ENCODE measurements around the gene HIGD1A. TPM values are rescaled to one million over a fixed set of nuclear protein-coding genes. Genes with fewer than 3 reads are reported as not detected.

The HIGD1A gene
- total and polyA plus RNA-seq, 9 of the 15 experiments (the other 6 are each of a cell fraction or from before 2014, with no cell fraction given), result 165 to 1,185 (median 333) TPM

DNA sequence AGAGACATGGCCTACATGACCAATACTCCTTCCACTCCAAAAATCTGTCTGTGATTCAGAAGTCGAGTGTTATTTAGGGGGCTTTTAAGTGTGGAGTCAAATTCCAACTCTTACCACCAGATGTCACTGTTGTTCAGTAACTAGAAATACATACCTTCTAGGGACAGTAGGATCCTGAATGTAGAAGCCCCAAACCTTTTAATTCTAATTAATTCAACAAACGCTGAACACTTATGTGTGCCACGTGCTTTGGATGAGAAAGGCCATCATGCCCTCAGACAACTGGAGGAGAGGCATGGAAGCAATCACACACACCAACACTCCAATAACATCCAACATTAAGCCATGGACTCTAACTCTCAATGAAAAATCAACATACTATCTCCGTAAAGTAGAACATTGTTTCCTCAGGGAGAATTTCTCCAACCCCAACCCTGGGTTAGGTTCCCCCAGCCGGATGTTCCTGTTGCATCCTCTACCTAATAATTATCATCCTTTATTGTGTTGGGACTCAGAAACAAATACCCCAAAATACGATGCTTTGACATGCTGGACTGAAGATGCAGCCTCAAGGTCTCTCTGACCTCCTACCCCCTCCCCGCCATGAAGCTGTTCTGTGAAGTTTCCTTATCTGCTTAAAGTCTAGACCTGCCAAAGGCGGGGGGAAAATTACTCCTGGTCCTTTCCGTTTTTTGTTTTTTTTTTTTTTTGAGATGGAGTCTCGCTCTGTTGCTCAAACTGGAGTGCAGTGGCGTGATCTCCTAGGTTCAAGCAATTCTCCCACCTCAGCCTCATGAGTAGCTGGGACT lies 23.2 kb downstream of the HIGD1A start (continued):
- peak; percentile 84; the same call in 1 of the 2 replicates for TF ChIP-seq REST (IDR thresholded peaks at IDR 0.05; ENCODE audit: borderline replicate concordance)
- no peak for TF ChIP-seq REST (CRISPR knock-in tag; IDR thresholded peaks at IDR 0.05; ENCODE audit: low read depth)
- TF ChIP-seq RAD21 (CRISPR knock-in tag; conservative IDR thresholded peaks at IDR 0.05 in 1 of 2, IDR thresholded peaks at IDR 0.05 in 1 of 2), result peak; percentile 91 to 93
- no peak for TF ChIP-seq U2AF1 (optimal IDR thresholded peaks at IDR 0.05; ENCODE audit: low read depth, low read length)
- 0 out of 2 replicates have a peak, but pooled peaks have one; percentile 6 for TF ChIP-seq ZNF384 (IDR thresholded peaks at IDR 0.05; ENCODE audit: low read depth, low read length)
- TF ChIP-seq CC2D1A (IDR thresholded peaks at IDR 0.05), result peak; percentile 49; the same call in 1 of the 2 replicates
- 0 out of 2 replicates have a peak, but pooled peaks have one; percentile 35 for TF ChIP-seq ESRRA (IDR thresholded peaks at IDR 0.05; ENCODE audit: borderline replicate concordance, low read depth)
- TF ChIP-seq, protein P1, sequence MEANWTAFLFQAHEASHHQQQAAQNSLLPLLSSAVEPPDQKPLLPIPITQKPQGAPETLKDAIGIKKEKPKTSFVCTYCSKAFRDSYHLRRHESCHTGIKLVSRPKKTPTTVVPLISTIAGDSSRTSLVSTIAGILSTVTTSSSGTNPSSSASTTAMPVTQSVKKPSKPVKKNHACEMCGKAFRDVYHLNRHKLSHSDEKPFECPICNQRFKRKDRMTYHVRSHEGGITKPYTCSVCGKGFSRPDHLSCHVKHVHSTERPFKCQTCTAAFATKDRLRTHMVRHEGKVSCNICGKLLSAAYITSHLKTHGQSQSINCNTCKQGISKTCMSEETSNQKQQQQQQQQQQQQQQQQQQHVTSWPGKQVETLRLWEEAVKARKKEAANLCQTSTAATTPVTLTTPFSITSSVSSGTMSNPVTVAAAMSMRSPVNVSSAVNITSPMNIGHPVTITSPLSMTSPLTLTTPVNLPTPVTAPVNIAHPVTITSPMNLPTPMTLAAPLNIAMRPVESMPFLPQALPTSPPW (CRISPR knock-in tag; IDR thresholded peaks at IDR 0.05), result 0 out of 2 replicates have a peak, but pooled peaks have one; percentile 24
- TF ChIP-seq STAT5A (IDR thresholded peaks at IDR 0.05; ENCODE audit: borderline replicate concordance, low read length), result no peak
- peak; percentile 87 for TF ChIP-seq SMC3 (conservative IDR thresholded peaks at IDR 0.05; ENCODE audit: insufficient read depth, low read depth, low read length)
- TF ChIP-seq PREB (CRISPR knock-in tag; IDR thresholded peaks at IDR 0.05), result no peak
- peak; percentile 82; the same call in 1 of the 2 replicates for TF ChIP-seq MYNN (IDR thresholded peaks at IDR 0.05)
- no peak for TF ChIP-seq MYNN (CRISPR knock-in tag; IDR thresholded peaks at IDR 0.05)
- TF ChIP-seq CTCF (IDR thresholded peaks at IDR 0.05 in 2 of 3, conservative IDR thresholded peaks at IDR 0.05 in 1 of 3; ENCODE audit: insufficient read depth in 2 of 3, low read depth in 1 of 3, low read length in 3 of 3), result peak; percentile 77 to 92 (median 77); a peak in 5 of 6 replicates
